Mesendoderm (in vitro differentiated cells): ENCODE results near the gene STAT4.

Experiments used
- DNase-seq: peaks from one replicate; pipeline ENCODE4 v3.0.0; 2013
- H2AK5ac ChIP-seq: 2 replicates; pipeline ENCODE4 v1.6.1; 2013; ENCODE audit warnings: low read length, inconsistent platforms
- H2BK120ac ChIP-seq: 2 replicates; pipeline ENCODE4 v1.6.1; 2013; ENCODE audit warnings: low read depth, mild to moderate bottlenecking, low read length, moderate library complexity, mixed read lengths
- H2BK15ac ChIP-seq: replicated peaks from 2 replicates; pipeline ENCODE4 v1.6.1; 2013; ENCODE audit warnings: low read depth, mild to moderate bottlenecking, moderate library complexity
- H2BK5ac ChIP-seq: 2 replicates; pipeline ENCODE4 v1.6.1; 2013; ENCODE audit warnings: low read length, inconsistent platforms
- H3K18ac ChIP-seq: 2 replicates; pipeline ENCODE4 v1.6.1; 2013; ENCODE audit warnings: mild to moderate bottlenecking, low read length, mixed read lengths
- H3K23ac ChIP-seq: one replicate; pipeline ENCODE4 v1.6.1; 2013; ENCODE audit warnings: low read length
- H3K27ac ChIP-seq: 2 replicates; pipeline ENCODE4 v1.5.1; 2013; ENCODE audit warnings: low read depth, mild to moderate bottlenecking, inconsistent platforms, low read length, moderate library complexity
- H3K27me3 ChIP-seq: 2 replicates; pipeline ENCODE4 v1.6.1; 2013; ENCODE audit warnings: low read length, control low read depth, mild to moderate bottlenecking, inconsistent platforms; ENCODE audit not compliant: insufficient read depth, poor library complexity
- H3K36me3 ChIP-seq: 2 replicates; pipeline ENCODE4 v1.6.1; 2013; ENCODE audit warnings: low read length, inconsistent platforms; ENCODE audit not compliant: control insufficient read depth, insufficient read depth
- H3K4ac ChIP-seq: one replicate; pipeline ENCODE4 v1.6.1; 2013; ENCODE audit warnings: low read depth, mild to moderate bottlenecking, low read length, moderate library complexity
- H3K4me1 ChIP-seq: 2 replicates; pipeline ENCODE4 v1.6.1; 2013; ENCODE audit warnings: low read depth, low read length, inconsistent platforms; ENCODE audit not compliant: control insufficient read depth
- H3K4me2 ChIP-seq: 2 replicates; pipeline ENCODE4 v1.6.1; 2013; ENCODE audit warnings: low read length
- H3K4me3 ChIP-seq: 2 replicates; pipeline ENCODE4 v1.5.1; 2013; ENCODE audit warnings: mild to moderate bottlenecking, low read length
- H3K56ac ChIP-seq: one replicate; pipeline ENCODE4 v1.6.1; 2013; ENCODE audit warnings: low read length
- H3K79me1 ChIP-seq: 2 replicates; pipeline ENCODE4 v1.6.1; 2013; ENCODE audit warnings: low read length, inconsistent platforms
- H3K79me2 ChIP-seq: 2 replicates; pipeline ENCODE4 v1.6.1; 2013; ENCODE audit warnings: mild to moderate bottlenecking, low read length; ENCODE audit not compliant: control insufficient read depth, insufficient read depth
- H3K9ac ChIP-seq: 2 replicates; pipeline ENCODE4 v1.6.1; 2013; ENCODE audit warnings: low read length, inconsistent platforms
- H4K5ac ChIP-seq: one replicate; pipeline ENCODE4 v1.6.1; 2013; ENCODE audit warnings: low read length
- H4K8ac ChIP-seq: one replicate; pipeline ENCODE4 v1.6.1; 2013; ENCODE audit warnings: low read depth, mild to moderate bottlenecking, control low read depth, low read length, moderate library complexity
- WGBS: extraction: QIAGEN DNeasy Blood & Tissue Kit; methylation state at CpG from one replicate; pipeline ENCODE4 v1.1.7; 2013; ENCODE audit warnings: low lambda C conversion rate, missing lambda C conversion rate; ENCODE audit not compliant: insufficient coverage; ENCODE audit errors: extremely low coverage; 5-methylcytosine and 5-hydroxymethylcytosine counted together

STAT4 gene

GRCh38 chr2:191020742-191021381 lies 129.9 kb downstream of the STAT4 start:
- DNase-seq = no peak
- Histone ChIP-seq H3K4ac (peak overlapping the region; percentile 38), H4K8ac (no peak overlapping the region), H2BK15ac (no peak overlapping the region), H3K79me1 (no peaks in the 10 kb centered on the region), H3K79me2 (no peaks in the 10 kb centered on the region), H3K27ac (no peak overlapping the region), H3K36me3 (no peaks in the 10 kb centered on the region), H3K4me1 (no peaks in the 10 kb centered on the region), H3K18ac (peak overlapping the region; percentile 10), H4K5ac (peak overlapping the region; percentile 76), H3K9ac (peak overlapping the region; percentile 89), H3K4me3 (peak overlapping the region; percentile 59), H3K56ac (peak overlapping the region; percentile 98), H3K4me2 (peak overlapping the region; percentile 97), H2BK120ac (no peak overlapping the region), H3K23ac (peak overlapping the region; percentile 39), H2BK5ac (no peak overlapping the region), H3K27me3 (no peaks in the 10 kb centered on the region), H2AK5ac (no peak overlapping the region)
- no CpG with 5 or more reads among the region's 14 CpGs for WGBS

DNA sequence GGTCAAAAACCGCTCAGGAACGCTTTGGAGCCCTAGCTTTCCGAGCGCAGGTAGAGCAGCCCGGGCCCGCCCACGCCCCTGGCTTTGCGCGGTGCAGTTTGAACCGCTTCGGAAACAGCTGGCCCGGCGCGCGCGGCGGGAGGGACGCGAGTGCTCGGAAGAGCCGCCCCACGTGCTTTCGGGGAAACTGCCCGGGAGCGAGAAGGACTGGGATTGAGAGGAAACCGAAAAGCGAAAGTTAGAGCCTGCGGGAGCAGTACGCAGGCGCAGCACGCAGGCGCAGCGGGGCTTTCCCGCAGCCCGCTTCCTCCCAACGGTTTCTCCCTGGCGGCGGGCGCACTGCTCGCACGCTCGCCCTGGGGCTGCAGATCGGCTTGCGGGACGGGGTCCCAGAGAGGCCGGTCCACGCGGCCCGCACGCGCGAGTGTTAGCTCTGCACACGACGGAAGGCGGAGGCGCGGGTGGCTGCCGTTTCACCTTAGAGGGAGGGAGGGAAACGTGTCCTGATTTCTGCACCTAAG lies 130.5 kb downstream of the STAT4 start:
- no peak overlapping the region for H2BK120ac ChIP-seq
- H3K79me2 ChIP-seq = no peaks in the 10 kb centered on the region
- no peak overlapping the region for H3K27ac ChIP-seq
- H3K23ac ChIP-seq = peak overlapping the region; percentile 39
- DNase-seq = peak; percentile 97
- H3K9ac ChIP-seq = peak overlapping the region; percentile 89
- H3K18ac ChIP-seq = no peak overlapping the region
- H2BK15ac ChIP-seq = no peak overlapping the region
- H2BK5ac ChIP-seq = no peak overlapping the region
- H4K5ac ChIP-seq = peak overlapping the region; percentile 76
- peak overlapping the region; percentile 98 for H3K56ac ChIP-seq
- peak overlapping the region; percentile 59 for H3K4me3 ChIP-seq
- H3K79me1 ChIP-seq = no peaks in the 10 kb centered on the region
- H3K36me3 ChIP-seq = no peaks in the 10 kb centered on the region
- H3K27me3 ChIP-seq = no peaks in the 10 kb centered on the region
- H3K4ac ChIP-seq = no peak overlapping the region
- H3K4me1 ChIP-seq = no peaks in the 10 kb centered on the region
- WGBS = no CpG with 5 or more reads among the region's 59 CpGs
- peak overlapping the region; percentile 97 for H3K4me2 ChIP-seq
- H4K8ac ChIP-seq = no peak overlapping the region
- H2AK5ac ChIP-seq = no peak overlapping the region

- Histone ChIP-seq H4K8ac (no peak overlapping the region), H3K36me3 (no peaks in the 10 kb centered on the region), H3K9ac (no peak overlapping the region), H3K4me3 (no peak overlapping the region), H3K4me1 (peaks cover 2% of the 10 kb centered on the region), H3K79me2 (no peaks in the 10 kb centered on the region), H3K27ac (no peak overlapping the region), H2BK5ac (no peak overlapping the region), H2BK120ac (no peak overlapping the region), H2AK5ac (no peak overlapping the region), H3K23ac (no peak overlapping the region), H3K27me3 (no peaks in the 10 kb centered on the region), H3K56ac (no peak overlapping the region), H4K5ac (no peak overlapping the region), H2BK15ac (no peak overlapping the region), H3K4ac (no peak overlapping the region), H3K4me2 (no peak overlapping the region), H3K79me1 (no peaks in the 10 kb centered on the region), H3K18ac (no peak overlapping the region)
- no peak for DNase-seq
- no CpG with 5 or more reads among the region's 3 CpGs for WGBS
Observed at GRCh38 chr2:191019376-191019775, 131.4 kb downstream of the STAT4 start.

GRCh38 chr2:191018643-191019119 lies 132.1 kb downstream of the STAT4 start:
- Histone ChIP-seq H3K4ac (no peak overlapping the region), H3K36me3 (no peaks in the 10 kb centered on the region), H3K27ac (no peak overlapping the region), H3K56ac (no peak overlapping the region), H2BK5ac (no peak overlapping the region), H3K4me2 (no peak overlapping the region), H3K79me1 (no peaks in the 10 kb centered on the region), H3K79me2 (no peaks in the 10 kb centered on the region), H3K4me1 (peaks cover 2% of the 10 kb centered on the region), H3K27me3 (no peaks in the 10 kb centered on the region), H2AK5ac (no peak overlapping the region), H3K23ac (no peak overlapping the region), H2BK15ac (no peak overlapping the region), H3K4me3 (no peak overlapping the region), H4K8ac (no peak overlapping the region), H4K5ac (no peak overlapping the region), H3K18ac (no peak overlapping the region), H3K9ac (no peak overlapping the region), H2BK120ac (no peak overlapping the region)
- WGBS = no CpG with 5 or more reads among the region's 3 CpGs
- DNase-seq = no peak

- no peak overlapping the region for H4K8ac ChIP-seq
- H4K5ac ChIP-seq = no peak overlapping the region
- H3K36me3 ChIP-seq = no peaks in the 10 kb centered on the region
- WGBS = no CpG with 5 or more reads among the region's 1 CpG
- H3K4me2 ChIP-seq = no peak overlapping the region
- H2BK5ac ChIP-seq = no peak overlapping the region
- no peak overlapping the region for H3K56ac ChIP-seq
- no peak overlapping the region for H3K27ac ChIP-seq
- peaks cover 2% of the 10 kb centered on the region for H3K79me2 ChIP-seq
- no peak overlapping the region for H3K4me3 ChIP-seq
- H3K9ac ChIP-seq = no peak overlapping the region
- DNase-seq = no peak
- no peak overlapping the region for H2BK120ac ChIP-seq
- no peak overlapping the region for H3K4ac ChIP-seq
- H2AK5ac ChIP-seq = no peak overlapping the region
- no peak overlapping the region for H3K23ac ChIP-seq
- peaks cover 2% of the 10 kb centered on the region for H3K4me1 ChIP-seq
- H3K27me3 ChIP-seq = no peaks in the 10 kb centered on the region
- peaks cover 1% of the 10 kb centered on the region for H3K79me1 ChIP-seq
- H2BK15ac ChIP-seq = no peak overlapping the region
- no peak overlapping the region for H3K18ac ChIP-seq
Observed at GRCh38 chr2:191018048-191018447, 132.7 kb downstream of the STAT4 start.

DNA sequence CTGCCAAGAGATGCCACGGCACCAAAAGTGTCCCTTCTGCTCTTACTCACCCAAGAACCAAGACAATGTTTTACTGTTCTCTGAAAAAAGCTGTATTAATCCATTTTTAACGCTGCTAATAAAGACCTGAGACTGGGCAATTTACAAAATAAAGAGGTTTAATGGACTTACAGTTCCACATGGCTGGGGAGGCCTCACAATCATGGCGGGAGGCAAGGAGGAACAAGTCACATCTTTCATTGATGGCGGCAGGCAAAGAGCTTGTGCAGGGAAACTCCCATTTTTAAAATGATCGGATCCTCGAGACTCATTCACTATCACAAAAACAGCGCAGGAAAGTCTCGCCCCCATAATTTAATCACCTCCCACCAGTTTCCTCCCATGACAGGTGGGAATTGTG lies 135.0 kb downstream of the STAT4 start:
- no peak overlapping the region for H3K9ac ChIP-seq
- no peak overlapping the region for H2BK15ac ChIP-seq
- H3K23ac ChIP-seq = no peak overlapping the region
- peaks cover 2% of the 10 kb centered on the region for H3K79me2 ChIP-seq
- peaks cover 2% of the 10 kb centered on the region for H3K4me1 ChIP-seq
- no peak overlapping the region for H3K4me2 ChIP-seq
- no peak overlapping the region for H3K4ac ChIP-seq
- H3K79me1 ChIP-seq = peaks cover 3% of the 10 kb centered on the region
- H2BK5ac ChIP-seq = no peak overlapping the region
- WGBS = no CpG with 5 or more reads among the region's 8 CpGs
- H3K4me3 ChIP-seq = no peak overlapping the region
- no peak overlapping the region for H2AK5ac ChIP-seq
- H3K18ac ChIP-seq = no peak overlapping the region
- no peak overlapping the region for H4K8ac ChIP-seq
- no peak overlapping the region for H2BK120ac ChIP-seq
- H3K27me3 ChIP-seq = no peaks in the 10 kb centered on the region
- H3K36me3 ChIP-seq = no peaks in the 10 kb centered on the region
- DNase-seq = no peak
- no peak overlapping the region for H4K5ac ChIP-seq
- no peak overlapping the region for H3K27ac ChIP-seq
- H3K56ac ChIP-seq = no peak overlapping the region
